ENCODE results near the gene RNF138. TPM values are rescaled to one million over a fixed set of nuclear protein-coding genes. Genes with fewer than 3 reads are reported as not detected.
"Not testable (repeated sequence)": the region's sequence is repeated elsewhere in the genome, so short reads cannot be mapped to it uniquely, and the experiment has no call there.

RNF138 gene
- total RNA-seq (2014; rRNA removed; shearing (Covaris generic)), result 30.2 and 52.4 TPM in 2 replicates

GRCh38 chr18:32091724-32092421 is at the start of gene RNF138:
TSS of gene RNF138 (plus strand) at chr18:32091874. CDS start at chr18:32092777, 903 bp downstream.
- peak; percentile 73 for DNase-seq (ENCODE audit: low spot score)

GRCh38 chr18:32042337-32042736 is 49.3 kb upstream of the RNF138 start:
- no peak for DNase-seq (ENCODE audit: low spot score)

GRCh38 chr18:32048507-32049091 is 43.1 kb upstream of the RNF138 start:
- DNase-seq (ENCODE audit: low spot score), result peak; percentile 13

GRCh38 chr18:32049393-32050171 is 42.1 kb upstream of the RNF138 start:
- DNase-seq (ENCODE audit: low spot score), result peak; percentile 14

GRCh38 chr18:32056613-32057358 is 34.9 kb upstream of the RNF138 start:
- DNase-seq (ENCODE audit: low spot score), result no peak

GRCh38 chr18:32057624-32058165 is 34.0 kb upstream of the RNF138 start:
- no peak for DNase-seq (ENCODE audit: low spot score)

- DNase-seq (ENCODE audit: low spot score), result no peak
Observed at GRCh38 chr18:32060026-32060425, 31.6 kb upstream of the RNF138 start.

GRCh38 chr18:32067375-32068167 is 24.1 kb upstream of the RNF138 start:
- no peak for DNase-seq (ENCODE audit: low spot score)

GRCh38 chr18:32072321-32072720 is 19.4 kb upstream of the RNF138 start:
- no peak for DNase-seq (ENCODE audit: low spot score)

GRCh38 chr18:32074206-32074605 is 17.5 kb upstream of the RNF138 start:
- DNase-seq (ENCODE audit: low spot score), result no peak

GRCh38 chr18:32078845-32079244 is 12.8 kb upstream of the RNF138 start:
- no peak for DNase-seq (ENCODE audit: low spot score)

- no peak for DNase-seq (ENCODE audit: low spot score)
Observed at GRCh38 chr18:32081881-32082280, 9.8 kb upstream of the RNF138 start.

- no peak for DNase-seq (ENCODE audit: low spot score)
Observed at GRCh38 chr18:32083781-32084180, 7.9 kb upstream of the RNF138 start.

- no peak for DNase-seq (ENCODE audit: low spot score)
Observed at GRCh38 chr18:32086881-32087280, 4.8 kb upstream of the RNF138 start.

GRCh38 chr18:32090831-32091230 is 843 bp upstream of the RNF138 start:
- DNase-seq (ENCODE audit: low spot score), result not testable (repeated sequence)

- no peak for DNase-seq (ENCODE audit: low spot score)
Observed at GRCh38 chr18:32091325-32091723, 350 bp upstream of the RNF138 start.

GRCh38 chr18:32092422-32093101 is 888 bp downstream of the RNF138 start:
- DNase-seq (ENCODE audit: low spot score), result peak; percentile 91

- peak; percentile 19 for DNase-seq (ENCODE audit: low spot score)
Observed at GRCh38 chr18:32093102-32093511, 1.4 kb downstream of the RNF138 start.

- DNase-seq (ENCODE audit: low spot score), result no peak
Observed at GRCh38 chr18:32093523-32093922, 1.8 kb downstream of the RNF138 start.

GRCh38 chr18:32095192-32095899 is 3.7 kb downstream of the RNF138 start:
- no peak for DNase-seq (ENCODE audit: low spot score)

Data from H4 (cell line).